Amniotic stem cell (primary cell): Measurements from ENCODE around the gene ARIH1.
A peak's percentile ranks its signal among the peaks of the same experiment; 100 is the strongest.

Experiments
- DNase-seq: peaks from one replicate; lab custom pipeline; 2025; lab: John Stamatoyannopoulos, UW

The ARIH1 gene

DNA sequence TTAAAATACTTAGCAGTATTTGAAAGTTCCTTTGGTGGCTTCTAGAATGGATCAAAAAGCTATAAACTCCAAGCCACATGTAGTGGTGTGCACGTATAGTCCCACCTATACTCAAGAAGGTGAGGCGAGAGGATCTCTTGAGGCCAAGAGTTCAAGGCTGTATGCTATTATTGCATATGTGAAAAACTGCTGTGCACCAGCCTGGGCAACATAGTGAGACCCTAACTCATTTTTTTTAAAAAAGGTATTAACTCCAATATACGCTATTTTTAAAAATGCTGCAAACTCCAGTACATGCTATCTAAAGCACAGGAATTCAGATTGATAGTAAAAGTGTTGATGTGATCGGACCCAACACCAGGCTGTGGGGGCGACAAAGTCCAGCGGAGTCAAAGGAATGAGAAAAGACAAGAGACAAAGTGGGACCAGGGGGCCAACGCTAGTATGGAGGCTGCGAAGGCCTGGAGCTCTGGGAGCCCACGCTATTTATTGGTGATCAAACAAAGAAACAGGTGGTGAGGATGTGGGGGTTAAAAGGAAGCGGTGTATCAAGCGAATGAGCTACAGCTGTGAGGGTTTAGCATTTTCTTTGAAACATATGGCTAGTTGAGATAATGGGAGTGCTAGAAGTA, 66.6 kb downstream of the ARIH1 start:
- no peak for DNase-seq

DNA sequence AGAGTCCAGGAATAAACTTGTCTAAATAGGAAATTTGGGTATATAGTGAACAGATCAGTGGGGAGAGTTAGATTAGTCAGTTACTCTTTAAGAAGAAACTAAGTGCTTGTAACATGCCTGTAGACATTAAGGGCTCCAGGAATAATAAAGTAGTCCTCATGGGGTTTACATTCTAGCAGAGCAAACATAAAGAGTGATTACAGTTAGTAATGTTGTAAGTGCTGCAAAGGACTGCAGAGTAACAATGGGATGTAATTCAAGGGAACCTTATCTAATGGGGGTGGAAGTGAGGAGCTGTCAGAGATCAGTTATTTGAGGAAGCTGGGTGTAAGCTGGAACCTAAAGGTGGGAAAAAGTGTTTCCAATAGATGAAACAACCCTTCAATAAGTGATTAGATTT, 67.5 kb downstream of the ARIH1 start:
- DNase-seq = no peak

DNA sequence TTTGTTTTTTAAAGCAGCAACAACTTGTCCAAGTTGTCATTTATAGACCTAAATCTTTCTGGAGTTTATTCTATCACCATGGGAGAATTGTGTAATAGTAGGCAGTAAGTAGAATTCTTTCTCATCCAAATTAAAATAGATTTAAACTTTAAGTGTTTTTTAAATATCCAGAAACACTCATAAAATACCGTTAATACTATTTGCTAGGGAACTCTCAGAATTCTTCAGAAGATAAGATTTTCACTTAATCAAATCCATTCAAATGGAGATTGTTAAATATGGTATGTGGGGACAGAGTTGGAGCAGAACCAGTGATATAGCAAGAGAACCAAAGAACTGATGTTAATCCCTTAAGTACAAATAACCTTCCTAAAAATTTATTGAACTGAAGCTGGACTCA, 71.0 kb downstream of the ARIH1 start:
- no peak for DNase-seq

DNA sequence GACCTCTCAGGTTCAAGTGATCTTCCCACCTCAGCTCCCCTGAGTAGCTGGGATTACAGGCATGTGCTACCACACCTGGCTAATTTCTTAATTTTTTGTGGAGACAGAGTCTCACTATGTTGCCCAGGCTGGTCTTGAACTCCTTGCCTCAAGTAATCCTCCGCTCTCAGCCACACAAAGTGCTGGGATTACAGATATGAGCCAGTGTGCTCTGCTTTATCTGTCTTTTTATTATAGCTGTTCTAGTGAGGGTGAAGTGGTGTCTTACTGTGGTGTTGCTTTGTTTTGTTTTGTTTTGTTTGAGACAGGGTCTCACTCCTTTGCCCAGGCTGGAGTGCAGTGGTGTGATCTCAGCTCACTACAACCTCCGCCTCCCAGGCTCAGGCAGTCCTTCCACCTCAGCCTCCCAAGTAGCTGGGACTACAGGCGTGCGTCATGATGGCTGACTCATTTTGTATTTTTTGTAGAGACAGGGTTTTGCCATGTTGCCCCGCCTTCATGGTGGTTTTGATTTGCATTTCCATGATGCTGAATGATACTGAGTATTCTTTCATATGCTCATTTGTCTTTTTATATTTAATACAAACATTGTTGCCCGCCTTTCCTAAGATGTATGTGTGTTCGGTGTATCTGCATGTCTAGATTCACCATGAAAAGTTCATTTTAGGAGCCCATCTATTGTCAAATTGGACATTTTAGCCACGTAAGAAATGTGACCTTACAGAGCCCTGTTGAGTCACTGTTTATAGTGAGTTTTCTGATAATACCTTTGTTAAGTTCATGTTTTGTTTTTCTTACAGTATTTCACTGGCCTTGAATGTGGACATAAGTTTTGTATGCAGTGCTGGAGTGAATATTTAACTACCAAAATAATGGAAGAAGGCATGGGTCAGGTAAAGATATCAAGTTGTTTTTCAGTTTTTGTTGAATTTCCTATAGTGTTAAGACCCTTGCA, 80.6 kb downstream of the ARIH1 start:
- DNase-seq = no peak

DNA sequence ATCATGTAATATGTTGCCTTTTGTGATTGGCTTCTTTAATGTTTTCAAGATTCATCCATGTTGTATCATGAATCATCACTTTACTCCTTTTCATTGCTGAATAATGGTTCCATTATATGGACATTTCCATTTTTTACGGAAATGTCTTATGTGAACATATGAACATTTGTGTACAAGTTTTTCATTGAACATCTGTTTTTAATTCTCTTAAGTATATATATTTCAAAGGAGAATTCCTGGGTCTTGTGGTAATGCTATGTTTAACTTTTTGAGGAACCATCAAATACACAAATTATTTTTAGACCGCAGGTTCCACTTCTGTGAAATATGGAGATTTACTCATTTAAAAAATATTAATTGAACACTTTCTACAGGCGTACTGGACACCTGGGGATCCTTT, 85.7 kb downstream of the ARIH1 start:
- DNase-seq = no peak

DNA sequence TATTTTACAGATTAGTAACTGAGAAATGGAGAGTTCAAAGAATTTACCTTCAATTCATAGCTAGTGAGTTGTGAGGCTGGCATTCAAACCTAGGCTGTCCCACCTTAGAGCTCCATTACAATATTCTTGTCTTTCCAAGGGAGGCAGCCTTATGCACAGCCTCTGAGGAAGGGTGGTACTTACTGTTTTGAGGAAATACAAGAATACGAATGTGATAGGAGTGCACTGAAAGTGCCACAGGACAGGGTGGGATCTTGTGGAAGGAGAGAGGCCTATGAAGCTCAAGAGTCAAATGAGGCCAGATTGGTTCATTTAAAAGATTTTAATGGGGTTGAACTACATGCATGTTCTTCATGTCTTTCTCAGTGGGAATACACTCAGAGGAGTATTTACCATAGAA, 86.3 kb downstream of the ARIH1 start:
- no peak for DNase-seq

DNA sequence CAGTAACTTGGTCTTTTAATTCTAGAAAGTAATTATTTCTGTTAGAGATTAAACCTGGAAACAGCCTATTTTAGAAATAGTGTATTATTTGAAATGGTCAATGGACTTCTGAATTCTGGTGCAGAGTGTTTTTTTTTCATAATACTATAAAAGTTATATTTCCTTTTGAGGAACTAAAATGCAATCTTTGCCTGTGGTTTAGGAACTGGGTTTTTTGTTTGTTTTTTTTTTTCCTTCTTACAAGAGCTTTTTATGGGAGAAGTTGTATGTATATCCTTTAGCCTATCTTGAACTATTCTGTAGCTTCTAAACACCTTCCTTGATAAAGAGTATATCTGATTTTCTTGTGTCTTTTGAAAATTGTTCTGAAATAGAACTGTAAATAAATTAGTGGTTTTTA, 88.3 kb downstream of the ARIH1 start:
- no peak for DNase-seq

DNA sequence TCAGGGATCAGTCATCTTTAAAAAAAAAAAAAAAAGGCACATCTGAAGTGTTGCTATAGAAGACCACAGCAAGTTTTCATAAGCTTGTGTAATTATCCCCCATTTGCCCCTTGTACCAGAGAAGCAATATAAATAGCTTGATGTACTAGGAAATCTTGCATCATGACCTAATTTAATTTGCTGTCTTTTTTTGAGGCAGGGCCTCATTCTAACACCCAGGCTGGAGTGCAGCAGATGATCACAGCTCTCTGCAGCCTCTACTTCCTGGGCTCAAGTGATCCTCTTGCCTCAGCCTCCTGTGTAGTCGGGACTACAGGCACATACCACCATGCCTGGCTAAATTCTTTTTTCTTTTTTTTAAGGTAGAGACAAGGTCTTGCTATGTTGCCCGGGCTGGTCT, 88.7 kb downstream of the ARIH1 start:
- DNase-seq = no peak

DNA sequence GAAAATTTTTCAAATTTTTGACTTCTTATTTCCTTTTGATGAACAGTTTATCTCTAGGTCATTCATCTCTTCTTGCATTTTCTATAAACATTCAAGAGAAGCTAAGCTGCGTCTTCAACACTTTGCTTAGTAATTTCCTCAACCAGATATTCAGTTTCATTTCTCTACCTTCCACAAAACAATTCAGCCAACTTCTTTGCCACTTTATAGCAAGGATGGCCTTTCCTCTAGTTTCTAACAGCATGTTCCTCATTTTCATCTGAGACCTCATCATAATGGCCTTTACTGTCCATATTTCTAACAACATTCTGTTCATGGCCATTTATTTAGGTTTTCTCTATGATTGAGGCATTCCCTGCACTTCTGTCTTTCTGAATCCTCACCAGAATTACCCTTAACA, 90.0 kb downstream of the ARIH1 start:
- DNase-seq = no peak

DNA sequence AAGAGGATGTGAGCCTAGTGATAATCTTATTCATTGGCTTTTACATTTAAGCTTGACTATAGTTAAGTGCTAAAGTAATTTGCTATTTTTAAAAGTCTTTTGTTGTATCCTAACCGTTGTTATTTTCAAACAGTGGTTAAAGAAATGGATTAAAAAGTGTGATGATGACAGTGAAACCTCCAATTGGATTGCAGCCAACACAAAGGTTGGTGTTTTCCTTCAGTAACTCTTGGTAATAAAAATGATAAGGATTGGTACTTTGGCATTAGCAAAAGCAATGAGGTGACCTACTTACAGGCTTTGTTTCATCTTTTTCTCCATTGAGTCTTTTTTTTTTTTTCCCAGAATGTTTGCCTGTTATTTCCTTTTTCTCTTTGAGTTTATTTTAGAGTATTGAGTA, 92.8 kb downstream of the ARIH1 start:
- DNase-seq = no peak

DNA sequence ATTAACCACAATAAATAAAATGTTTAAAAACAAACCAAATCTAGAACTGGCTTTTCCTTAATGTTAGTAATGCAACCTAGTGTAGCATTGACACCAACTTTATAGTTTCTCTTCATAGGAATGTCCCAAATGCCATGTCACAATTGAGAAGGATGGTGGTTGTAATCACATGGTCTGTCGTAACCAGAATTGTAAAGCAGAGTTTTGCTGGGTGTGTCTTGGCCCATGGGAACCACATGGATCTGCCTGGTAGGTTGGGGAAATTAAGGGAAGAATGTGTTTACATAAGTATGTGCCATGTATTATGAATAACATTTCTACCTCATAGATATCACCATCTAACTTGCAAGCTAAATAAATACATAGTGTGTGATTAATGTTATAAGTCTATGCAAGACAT, 95.9 kb downstream of the ARIH1 start:
- DNase-seq = no peak

DNA sequence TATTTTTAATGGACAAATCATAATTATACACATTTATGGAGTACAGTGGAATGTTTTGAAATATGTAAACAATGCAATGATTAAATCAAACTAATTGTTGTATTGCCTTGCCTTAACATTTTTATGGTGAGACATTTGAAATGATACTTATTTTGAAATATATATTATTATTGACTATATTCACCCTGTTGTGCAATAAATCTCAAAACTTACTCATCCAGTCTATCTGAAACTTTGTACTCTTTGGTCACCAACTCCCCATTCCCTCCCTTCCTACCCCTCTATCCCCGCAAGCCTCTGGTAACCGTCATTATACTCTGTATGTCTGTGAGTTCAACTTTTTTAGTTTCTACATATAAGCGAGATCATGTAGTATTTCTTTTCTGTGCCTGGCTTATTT, 105.7 kb downstream of the ARIH1 start:
- DNase-seq = no peak

DNA sequence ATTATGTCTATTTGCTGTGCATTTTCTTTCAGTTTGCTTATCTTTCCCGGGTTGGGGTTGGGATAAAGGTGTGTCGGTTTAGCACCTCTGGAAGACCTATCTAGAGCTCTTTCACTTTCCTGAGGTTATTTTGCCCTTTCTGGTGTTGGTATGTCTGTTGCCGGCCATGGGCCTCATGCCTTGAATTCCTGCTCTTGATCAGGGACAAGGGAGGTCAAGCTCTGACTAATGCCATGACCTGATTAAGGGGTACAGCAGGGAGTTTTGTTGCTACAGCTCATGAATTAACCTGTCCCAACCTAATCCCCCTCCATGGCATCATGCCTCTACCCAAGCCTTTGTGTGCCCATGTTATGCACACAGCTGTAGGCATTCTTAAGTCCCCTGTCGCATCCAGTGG, 109.9 kb downstream of the ARIH1 start:
- DNase-seq = no peak

DNA sequence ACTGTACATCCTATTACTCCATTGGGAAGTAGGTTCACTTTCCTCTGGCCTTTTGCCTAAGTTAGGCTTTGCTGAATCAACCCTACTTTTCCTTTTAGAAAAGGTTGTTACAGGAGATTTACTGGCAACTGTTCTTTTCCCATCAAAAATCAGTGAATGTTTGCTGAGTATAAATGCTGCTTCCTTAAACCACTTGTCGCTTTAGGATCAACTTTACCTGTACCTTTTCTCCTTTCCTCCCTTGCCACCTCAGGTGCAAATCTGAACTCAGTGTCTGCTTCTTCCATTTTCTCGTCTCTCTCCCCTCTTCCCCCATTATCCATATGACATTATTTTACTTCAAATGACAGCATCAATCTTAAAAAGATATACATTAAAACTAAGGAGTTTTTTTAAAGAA, 110.9 kb downstream of the ARIH1 start:
- no peak for DNase-seq

DNA sequence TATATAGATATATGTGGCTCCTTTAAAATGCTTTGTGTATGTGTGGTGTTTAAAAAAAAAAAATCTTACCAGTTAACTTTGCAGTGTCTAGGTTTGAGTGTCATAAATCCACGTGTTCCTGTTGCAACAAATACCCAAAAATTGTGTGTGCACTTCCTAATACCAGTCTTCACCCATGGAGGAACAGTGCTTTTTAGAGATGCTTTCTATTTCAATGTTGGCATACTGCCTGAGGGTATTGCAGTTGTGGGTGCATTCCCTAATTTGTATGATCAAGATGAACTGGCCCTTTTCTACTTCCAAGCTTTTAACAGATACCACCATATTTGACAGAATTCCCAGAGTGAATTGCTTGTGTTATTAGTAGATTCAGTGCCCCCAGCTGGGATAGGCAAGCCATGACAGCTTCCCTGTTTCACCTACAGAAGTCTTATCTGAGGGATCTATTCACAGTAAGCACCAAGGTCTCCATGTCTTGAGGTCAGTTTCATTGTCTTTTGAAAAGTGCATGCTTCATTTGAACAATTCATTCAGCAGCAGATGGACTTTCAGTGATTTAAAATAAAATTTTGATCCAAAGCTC, 111.4 kb downstream of the ARIH1 start:
- no peak for DNase-seq

DNA sequence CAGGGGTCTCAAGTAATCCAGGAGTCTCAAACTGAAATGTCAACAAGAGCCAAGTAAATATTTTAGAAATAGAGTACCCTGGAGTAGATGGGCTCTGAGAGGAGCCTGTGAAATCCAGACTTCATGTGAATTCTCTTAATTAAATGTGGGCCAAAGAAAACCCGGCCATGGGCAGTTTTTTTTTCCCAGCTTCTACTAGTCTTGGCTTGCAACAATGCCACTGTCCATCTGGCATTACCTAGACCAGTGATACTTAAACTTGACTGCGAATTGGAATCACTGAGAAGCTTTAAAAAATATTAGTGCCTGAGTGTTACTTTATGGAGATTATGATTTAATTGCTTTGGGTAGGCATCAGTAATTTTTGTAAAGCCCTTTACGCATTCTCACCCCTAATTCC, 114.0 kb downstream of the ARIH1 start:
- no peak for DNase-seq

DNA sequence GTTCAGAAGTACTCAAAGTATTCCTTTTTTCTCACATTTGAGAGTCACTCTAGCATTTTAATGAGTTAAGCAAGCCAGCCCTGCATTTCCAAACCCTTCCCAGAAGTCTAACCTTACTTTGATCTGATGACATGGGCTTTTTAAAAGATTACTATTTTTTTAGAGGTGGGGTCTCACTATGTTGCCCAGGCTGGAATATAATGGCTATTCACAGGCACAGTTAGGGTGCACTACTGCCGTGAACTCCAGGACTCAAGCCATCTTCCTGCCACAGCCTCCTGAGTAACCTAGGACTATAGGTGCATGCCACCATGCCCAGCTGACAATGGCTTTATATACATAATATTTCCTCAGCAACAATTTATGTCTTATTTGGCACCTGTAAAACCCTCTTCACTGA, 116.3 kb downstream of the ARIH1 start:
- DNase-seq = no peak

DNA sequence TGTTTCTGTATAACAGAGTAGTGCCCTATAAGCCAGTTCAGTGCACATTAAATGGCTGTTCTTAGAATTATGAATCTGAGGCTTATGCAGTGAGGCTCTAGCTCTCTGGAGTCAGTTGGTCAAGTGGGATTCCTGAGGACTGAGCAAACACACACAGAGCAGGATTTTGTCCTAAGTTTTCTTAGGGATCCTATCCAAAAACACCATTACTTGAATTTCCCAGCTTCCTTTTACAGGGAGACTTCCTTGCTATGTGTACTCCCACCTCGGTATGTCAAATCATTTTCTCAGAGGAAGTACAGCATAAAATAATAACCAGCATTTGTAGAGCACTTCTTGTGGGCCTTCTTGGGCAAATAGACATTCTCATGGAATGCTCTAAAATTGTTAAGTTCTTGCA, 117.2 kb downstream of the ARIH1 start:
- DNase-seq = peak; percentile 5

DNA sequence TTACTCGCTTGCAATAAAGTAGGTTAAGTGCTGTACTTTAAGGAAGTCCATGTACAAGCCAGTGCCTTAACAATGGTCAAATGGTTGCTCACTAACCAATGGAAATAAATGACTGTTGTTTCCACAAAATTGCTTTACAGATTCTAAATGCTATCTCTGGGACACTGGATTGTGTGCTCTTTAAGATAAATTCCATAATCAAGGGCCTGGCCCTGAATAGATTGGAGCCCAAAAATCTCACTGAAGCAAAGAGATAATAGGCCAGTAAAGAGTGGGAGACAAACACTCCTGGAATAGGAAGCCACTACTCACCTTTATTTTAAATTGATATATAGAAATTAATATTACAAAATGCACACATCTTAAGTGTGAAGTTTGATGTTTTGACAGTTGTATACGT, 118.0 kb downstream of the ARIH1 start:
- DNase-seq = no peak

DNA sequence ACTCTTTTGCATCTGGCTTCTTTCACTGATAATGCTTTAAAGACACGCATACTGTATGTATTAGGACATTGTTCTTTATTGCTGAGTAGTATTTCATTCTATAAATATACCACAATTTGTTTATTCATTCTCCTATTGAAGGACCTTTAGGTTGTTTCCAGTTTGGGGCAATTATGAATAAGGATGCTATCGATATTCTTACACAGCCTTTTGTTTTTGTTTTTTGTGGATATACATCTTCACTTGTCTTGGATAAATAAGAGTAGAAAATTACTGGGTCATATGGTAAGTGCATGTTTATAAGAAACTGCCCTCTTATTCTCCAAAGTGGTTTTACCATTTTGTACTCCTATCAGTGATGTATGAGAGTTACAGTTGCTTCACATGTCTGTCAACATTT, 118.5 kb downstream of the ARIH1 start:
- DNase-seq = no peak

DNA sequence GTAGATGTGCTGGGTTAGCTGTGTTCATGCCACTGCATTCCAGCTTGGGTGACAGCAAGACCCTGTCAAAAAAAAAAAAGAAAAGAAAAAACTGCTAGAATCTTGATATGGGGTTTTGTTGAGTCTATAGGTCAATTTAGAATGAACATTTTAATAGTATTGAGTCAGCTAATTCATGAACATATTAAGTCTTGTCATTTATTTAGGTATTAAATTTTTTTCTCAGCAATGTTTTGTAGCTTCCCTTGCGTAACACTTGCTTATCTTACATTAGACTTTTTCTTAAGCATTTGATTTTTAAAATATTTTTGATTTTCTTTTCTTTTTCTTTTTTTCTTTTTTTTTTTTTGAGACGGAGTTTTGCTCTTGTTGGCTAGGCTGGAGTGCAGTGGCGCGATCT, 119.7 kb downstream of the ARIH1 start:
- DNase-seq = no peak

DNA sequence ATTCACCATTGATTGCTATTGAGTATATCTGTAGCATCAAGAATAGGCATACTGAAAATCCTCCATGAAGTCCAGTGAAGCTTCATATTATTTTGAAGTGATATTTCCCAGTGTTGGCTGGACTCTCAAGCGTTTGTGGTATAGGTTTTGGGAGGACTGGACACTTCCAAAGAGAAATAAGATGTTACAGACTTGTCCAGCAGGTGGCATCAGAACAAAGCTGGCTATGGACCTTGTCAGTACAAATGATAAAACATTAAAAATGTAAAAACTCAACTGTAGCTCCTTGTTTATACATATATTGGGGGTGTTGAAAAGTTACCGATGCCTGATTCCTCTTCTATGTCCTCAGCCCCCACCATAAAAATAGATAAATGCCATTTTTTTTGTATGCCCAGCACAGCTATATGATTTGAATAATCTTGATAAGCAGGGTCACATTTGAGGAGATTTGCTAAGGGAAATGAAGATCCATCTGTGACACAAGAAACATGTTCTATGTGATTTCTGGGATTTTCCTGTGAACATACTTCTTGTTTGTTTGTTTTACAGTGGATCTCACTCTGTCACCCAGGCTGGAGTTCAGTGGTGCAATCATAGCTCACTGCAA, 125.8 kb downstream of the ARIH1 start:
- DNase-seq = no peak

DNA sequence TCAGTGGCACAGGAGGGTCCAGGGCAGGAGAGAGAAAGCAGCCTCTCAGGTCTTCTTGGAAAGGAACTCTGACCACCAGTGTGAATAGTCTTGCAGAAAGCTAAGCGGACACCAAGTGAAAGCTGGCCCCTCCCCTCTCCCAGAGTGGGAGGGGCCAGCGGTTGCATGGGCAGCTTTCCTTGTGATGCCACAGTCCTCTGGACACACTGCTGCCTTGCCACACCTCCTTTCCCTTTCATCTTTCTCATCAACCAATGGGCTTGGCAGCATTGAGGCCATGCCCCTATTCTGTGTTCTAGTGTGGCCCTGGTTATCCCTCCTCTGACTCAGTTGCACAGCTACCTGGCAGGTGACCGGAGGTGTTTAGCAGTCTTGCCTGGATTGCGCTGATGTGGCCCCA, 130.7 kb downstream of the ARIH1 start:
- DNase-seq = no peak
